Gastroesophageal sphincter (tissue), 3 donors: Measurements from ENCODE around the gene TMEM255B.

Experiments
- CTCF ChIP-seq, 4 experiments: fragments of 200-600 bp in 2 of 4; fragments of 450-650 bp in 2 of 4; sonication (generic) in 1 of 4; IDR thresholded peaks; one replicate each; pipeline ENCODE4 v1.5.1; 2017 to 2019; ENCODE audit warnings: antibody characterized with exemption in 4 of 4, mild to moderate bottlenecking in 2 of 4, moderate library complexity in 2 of 4
- POLR2A ChIP-seq, 2 donors: fragments of 450-650 bp; IDR thresholded peaks; one replicate each; pipeline ENCODE4 v1.6.1; 2017; ENCODE audit warnings: antibody characterized with exemption in 2 of 2, mild to moderate bottlenecking in 2 of 2, moderate library complexity in 1 of 2

- TF ChIP-seq POLR2A (IDR thresholded peaks at IDR 0.05) (no peak), CTCF (IDR thresholded peaks at IDR 0.05) (no peak)
Observed at GRCh38 chr13:113862191-113862930, 103.3 kb downstream of the TMEM255B start.
